LNCAP (cell line): ENCODE measurements around the gene LRBA.

Experiments used
- CTCF ChIP-seq: fragments of 450-650 bp; IDR thresholded peaks from 2 replicates; pipeline ENCODE4 v1.5.1; 2017; ENCODE audit warnings: mild to moderate bottlenecking

The LRBA gene

GRCh38 chr4:150540536-150540935 lies 474.5 kb downstream of the LRBA start:
- no peak for TF ChIP-seq CTCF

- no peak for TF ChIP-seq CTCF
Measured at GRCh38 chr4:150534818-150535217, 480.3 kb downstream of the LRBA start.

GRCh38 chr4:150533673-150534072 lies 481.4 kb downstream of the LRBA start:
- TF ChIP-seq CTCF, result no peak

- no peak for TF ChIP-seq CTCF
Measured at GRCh38 chr4:150525321-150525868, 489.7 kb downstream of the LRBA start.

GRCh38 chr4:150518559-150518958 lies 496.5 kb downstream of the LRBA start:
- TF ChIP-seq CTCF, result no peak

- TF ChIP-seq CTCF, result no peak
Measured at GRCh38 chr4:150515135-150515534, 499.9 kb downstream of the LRBA start.

GRCh38 chr4:150514709-150515108 lies 500.4 kb downstream of the LRBA start:
- TF ChIP-seq CTCF, result no peak
